Neuron (in vitro differentiated cells): Measurements from ENCODE around the gene NBEA.
"Not testable (repeated sequence)": the region's sequence is repeated elsewhere in the genome, so short reads cannot be mapped to it uniquely, and the experiment has no call there.

Experiments
- H2AFZ ChIP-seq: one replicate; pipeline ENCODE4 v1.6.1; 2013; ENCODE audit warnings: low read depth, mild to moderate bottlenecking, inconsistent platforms, low read length, moderate library complexity
- H3K27me3 ChIP-seq: one replicate; pipeline ENCODE4 v1.6.1; 2013; ENCODE audit warnings: low read length; ENCODE audit not compliant: insufficient read depth
- H3K36me3 ChIP-seq: one replicate; pipeline ENCODE4 v1.6.1; 2013; ENCODE audit warnings: low read length; ENCODE audit not compliant: insufficient read depth
- H3K4me1 ChIP-seq: one replicate; pipeline ENCODE4 v1.6.1; 2013; ENCODE audit warnings: low read length; ENCODE audit not compliant: insufficient read depth
- H3K4me3 ChIP-seq: 2 replicates; pipeline ENCODE4 v1.5.1; 2013; ENCODE audit warnings: mild to moderate bottlenecking, low read length, moderate library complexity
- H3K9me3 ChIP-seq: one replicate; pipeline ENCODE4 v1.6.1; 2013; ENCODE audit warnings: low read length

The NBEA gene, protein sequence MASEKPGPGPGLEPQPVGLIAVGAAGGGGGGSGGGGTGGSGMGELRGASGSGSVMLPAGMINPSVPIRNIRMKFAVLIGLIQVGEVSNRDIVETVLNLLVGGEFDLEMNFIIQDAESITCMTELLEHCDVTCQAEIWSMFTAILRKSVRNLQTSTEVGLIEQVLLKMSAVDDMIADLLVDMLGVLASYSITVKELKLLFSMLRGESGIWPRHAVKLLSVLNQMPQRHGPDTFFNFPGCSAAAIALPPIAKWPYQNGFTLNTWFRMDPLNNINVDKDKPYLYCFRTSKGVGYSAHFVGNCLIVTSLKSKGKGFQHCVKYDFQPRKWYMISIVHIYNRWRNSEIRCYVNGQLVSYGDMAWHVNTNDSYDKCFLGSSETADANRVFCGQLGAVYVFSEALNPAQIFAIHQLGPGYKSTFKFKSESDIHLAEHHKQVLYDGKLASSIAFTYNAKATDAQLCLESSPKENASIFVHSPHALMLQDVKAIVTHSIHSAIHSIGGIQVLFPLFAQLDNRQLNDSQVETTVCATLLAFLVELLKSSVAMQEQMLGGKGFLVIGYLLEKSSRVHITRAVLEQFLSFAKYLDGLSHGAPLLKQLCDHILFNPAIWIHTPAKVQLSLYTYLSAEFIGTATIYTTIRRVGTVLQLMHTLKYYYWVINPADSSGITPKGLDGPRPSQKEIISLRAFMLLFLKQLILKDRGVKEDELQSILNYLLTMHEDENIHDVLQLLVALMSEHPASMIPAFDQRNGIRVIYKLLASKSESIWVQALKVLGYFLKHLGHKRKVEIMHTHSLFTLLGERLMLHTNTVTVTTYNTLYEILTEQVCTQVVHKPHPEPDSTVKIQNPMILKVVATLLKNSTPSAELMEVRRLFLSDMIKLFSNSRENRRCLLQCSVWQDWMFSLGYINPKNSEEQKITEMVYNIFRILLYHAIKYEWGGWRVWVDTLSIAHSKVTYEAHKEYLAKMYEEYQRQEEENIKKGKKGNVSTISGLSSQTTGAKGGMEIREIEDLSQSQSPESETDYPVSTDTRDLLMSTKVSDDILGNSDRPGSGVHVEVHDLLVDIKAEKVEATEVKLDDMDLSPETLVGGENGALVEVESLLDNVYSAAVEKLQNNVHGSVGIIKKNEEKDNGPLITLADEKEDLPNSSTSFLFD (N-terminal part only)

DNA sequence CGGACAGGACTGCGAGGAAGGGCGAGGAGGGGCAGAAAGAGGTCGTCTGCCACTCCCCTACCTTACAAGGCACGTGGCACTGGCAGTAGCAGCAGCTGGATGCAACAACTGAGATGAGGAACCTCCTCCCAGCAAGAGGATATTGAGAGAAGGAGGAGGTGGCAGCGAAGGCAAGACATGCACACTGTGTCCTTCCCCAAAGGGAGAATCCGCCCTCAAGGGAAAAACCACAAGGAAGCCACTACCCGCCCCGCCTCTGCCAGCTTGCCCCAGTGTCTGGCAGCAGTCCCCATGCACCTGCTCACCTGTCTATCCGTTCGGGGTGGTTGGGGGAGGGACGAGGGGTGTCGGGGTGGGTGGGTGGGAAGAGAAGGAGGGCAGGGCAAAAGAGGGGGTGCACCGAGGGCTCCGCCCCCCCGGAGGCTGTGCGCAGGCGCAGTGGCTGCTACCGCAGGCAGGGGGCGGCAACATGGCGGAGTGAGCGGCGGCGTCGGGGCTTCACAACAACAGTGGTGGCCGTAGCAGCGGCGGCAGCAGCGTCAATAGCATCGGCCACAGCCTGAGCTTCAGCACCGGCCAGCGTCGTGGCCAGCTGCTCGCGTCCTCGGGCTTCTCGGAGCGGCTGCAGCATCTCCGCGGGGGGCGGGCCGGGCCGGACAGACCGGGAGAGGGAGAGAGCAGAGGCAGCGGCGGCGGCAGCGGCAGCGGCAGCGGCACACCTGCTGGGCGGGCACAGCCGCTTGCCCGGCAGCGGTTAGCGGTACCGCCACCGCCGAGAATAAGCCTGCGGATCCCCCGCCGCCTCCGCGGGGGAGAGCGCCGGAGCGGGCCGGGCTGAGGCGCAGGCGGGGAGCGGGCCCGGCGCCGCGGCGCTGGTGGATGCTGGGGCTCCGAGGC, at the start of gene NBEA:
Gene NBEA (plus strand): TSS at position 436 of the 897 bp plus-strand sequence. CDS start 551 bp downstream, outside the sequence.
- H3K9me3 ChIP-seq: no peaks in the 10 kb centered on the region
- no peaks in the 10 kb centered on the region for H3K36me3 ChIP-seq
- H3K4me3 ChIP-seq: peak within 1 kb of the TSS; percentile 71
- H3K27me3 ChIP-seq: peaks cover 5% of the 10 kb centered on the region
- H3K4me1 ChIP-seq: peaks cover 26% of the 10 kb centered on the region
- H2AFZ ChIP-seq: peak within 1 kb of the TSS; percentile 96

DNA sequence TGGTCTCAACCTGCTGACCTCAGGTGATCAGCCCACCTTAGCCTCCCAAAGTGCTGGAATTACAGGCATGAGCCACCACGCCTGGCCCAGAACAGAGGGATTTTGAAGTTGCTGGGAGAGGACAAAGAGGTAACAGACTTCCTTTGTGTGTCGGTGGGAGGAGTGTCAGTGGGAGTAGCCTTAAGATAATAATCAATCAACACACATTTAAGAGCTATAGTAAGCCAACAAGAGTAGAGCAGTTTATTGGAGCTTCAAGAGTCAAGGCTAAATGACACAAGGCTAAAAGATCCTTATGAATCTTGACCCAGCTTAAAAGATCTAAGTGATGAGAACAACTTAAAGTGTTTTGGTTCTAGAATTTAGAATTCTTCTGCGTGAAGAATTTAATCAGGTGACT, 47.3 kb upstream of the NBEA start:
- Histone ChIP-seq H3K4me3 (no peak overlapping the region), H3K27me3 (no peaks in the 10 kb centered on the region), H2AFZ (no peak overlapping the region), H3K36me3 (no peaks in the 10 kb centered on the region), H3K4me1 (no peaks in the 10 kb centered on the region), H3K9me3 (no peaks in the 10 kb centered on the region)

DNA sequence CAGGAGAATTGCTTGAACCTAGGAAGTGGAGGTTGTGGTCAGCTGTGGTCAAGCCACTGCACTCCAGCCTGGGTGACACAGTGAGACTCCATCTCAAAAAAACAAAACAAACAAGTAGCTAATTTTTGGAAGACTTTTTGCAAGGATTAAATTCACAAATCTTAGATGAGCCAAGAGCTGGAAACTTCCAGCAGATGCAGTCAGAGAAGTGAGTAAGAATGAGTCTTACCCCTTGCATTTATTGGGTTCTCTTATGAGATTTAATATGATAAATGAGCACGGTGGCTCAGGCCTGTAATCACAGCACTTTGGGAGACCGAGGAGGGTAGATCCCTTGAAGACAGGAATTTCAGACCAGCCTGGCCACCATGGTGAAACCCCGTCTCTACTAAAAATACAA, 44.9 kb upstream of the NBEA start:
- Histone ChIP-seq H3K4me1 (no peaks in the 10 kb centered on the region), H3K27me3 (peaks cover 3% of the 10 kb centered on the region), H2AFZ (no peak overlapping the region), H3K9me3 (no peaks in the 10 kb centered on the region), H3K36me3 (no peaks in the 10 kb centered on the region), H3K4me3 (no peak overlapping the region)

DNA sequence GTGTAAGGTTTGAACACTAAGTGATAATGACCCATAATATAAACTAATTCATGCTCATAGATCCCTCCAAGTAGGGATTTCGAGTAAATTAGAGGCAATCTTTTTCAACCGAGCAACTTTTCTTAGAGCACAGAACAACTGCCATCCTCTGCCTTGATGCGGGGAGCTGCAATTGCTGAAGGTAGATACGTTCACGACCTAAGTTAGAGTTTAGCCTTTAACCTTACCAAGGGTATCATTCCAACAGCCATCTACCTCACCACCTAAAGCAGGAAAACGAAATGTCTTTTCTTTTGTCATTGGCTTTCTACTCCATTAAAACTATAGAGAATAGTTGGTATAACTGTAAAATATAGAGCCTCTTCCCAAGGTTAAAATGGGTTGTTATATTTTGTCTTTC, 42.2 kb upstream of the NBEA start:
- H3K36me3 ChIP-seq: no peaks in the 10 kb centered on the region
- H3K4me3 ChIP-seq: no peak overlapping the region
- no peaks in the 10 kb centered on the region for H3K4me1 ChIP-seq
- H2AFZ ChIP-seq: no peak overlapping the region
- no peaks in the 10 kb centered on the region for H3K9me3 ChIP-seq
- peaks cover 3% of the 10 kb centered on the region for H3K27me3 ChIP-seq

DNA sequence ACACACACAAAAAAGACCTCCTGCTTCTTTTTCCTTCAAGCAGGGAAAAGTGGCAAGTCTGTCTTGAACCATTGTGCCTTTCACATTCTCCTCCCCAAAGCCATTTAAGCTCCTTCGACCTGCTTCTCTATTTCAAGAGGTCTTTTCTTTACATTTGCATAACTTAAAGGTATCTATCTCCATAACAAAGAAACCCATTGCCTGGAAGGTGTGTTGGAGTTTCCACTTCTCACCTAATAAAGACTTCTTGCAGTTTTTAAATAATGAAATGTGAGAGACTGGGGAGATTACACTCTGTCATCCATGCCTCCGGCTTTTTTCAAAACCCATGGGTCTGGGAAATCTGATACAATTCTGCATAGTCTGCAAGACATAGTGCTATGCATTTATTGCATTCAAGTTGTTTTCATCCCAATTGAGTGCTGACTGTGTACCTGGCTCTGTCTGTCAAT, 41.8 kb upstream of the NBEA start:
- H3K4me1 ChIP-seq: no peaks in the 10 kb centered on the region
- no peaks in the 10 kb centered on the region for H3K9me3 ChIP-seq
- H3K36me3 ChIP-seq: no peaks in the 10 kb centered on the region
- peaks cover 3% of the 10 kb centered on the region for H3K27me3 ChIP-seq
- H2AFZ ChIP-seq: no peak overlapping the region
- H3K4me3 ChIP-seq: no peak overlapping the region

DNA sequence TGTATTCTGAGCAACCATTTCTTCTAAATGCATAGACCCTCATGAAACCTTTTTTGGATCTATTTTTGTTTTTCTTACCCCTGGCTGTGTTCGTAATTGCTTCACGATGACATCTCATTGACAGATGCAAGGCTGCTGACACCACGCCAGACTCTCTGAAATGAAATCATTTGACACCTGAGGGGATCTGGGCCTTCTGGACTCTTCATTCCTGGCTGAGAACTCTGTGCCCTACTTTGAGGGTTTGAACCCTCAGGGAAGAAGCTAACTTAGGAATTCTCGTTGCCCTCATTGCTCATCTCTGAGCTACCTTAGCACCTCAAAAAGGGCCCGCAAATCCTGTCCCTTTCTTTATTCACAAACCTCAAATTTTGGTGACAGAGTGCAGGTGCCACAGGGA, 40.5 kb upstream of the NBEA start:
- Histone ChIP-seq H2AFZ (no peak overlapping the region), H3K9me3 (no peaks in the 10 kb centered on the region), H3K27me3 (peaks cover 3% of the 10 kb centered on the region), H3K36me3 (no peaks in the 10 kb centered on the region), H3K4me3 (no peak overlapping the region), H3K4me1 (no peaks in the 10 kb centered on the region)

DNA sequence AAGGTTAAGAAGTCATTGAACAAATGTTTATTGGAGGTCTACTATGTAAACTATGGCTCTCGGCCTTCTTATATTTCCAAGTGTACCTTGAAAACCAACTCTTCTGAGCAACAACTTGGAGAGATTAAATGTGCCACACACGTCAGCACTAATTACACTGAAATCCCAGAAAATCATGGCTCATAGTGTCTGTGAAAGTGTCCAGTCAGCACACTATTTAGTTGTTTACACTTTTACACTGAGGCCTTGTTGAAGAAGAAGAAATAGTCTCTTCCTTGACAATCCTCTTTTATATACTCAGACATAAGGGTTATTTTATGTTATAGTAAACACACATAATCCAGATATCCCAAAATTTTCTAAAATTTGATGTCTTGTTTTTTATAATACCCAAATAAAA, 30.9 kb upstream of the NBEA start:
- Histone ChIP-seq H3K36me3 (no peaks in the 10 kb centered on the region), H2AFZ (no peak overlapping the region), H3K9me3 (no peaks in the 10 kb centered on the region), H3K27me3 (peaks cover 2% of the 10 kb centered on the region), H3K4me3 (no peak overlapping the region), H3K4me1 (no peaks in the 10 kb centered on the region)

DNA sequence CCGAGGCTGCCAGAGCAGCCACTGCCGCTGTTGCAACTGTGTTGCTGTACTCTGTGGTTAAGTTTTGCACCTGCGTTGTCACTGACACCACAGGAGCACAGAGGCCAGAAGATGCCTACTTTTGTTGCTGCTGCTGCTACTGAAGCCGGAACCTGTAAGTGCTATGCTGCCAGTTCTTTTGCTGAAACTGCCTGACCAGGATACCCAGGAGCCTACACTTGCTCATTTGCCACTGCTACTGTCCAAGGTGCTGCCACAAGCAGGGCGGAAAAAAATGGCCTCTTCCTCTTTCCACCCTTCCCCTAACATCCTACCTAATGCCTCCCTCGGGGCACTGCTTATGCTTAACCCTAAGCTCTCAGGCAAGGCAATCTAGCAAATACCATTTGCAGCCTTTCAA, 29.0 kb upstream of the NBEA start:
- no peaks in the 10 kb centered on the region for H3K36me3 ChIP-seq
- no peak overlapping the region for H3K4me3 ChIP-seq
- H2AFZ ChIP-seq: no peak overlapping the region
- H3K9me3 ChIP-seq: no peaks in the 10 kb centered on the region
- H3K4me1 ChIP-seq: no peaks in the 10 kb centered on the region
- H3K27me3 ChIP-seq: peaks cover 2% of the 10 kb centered on the region

DNA sequence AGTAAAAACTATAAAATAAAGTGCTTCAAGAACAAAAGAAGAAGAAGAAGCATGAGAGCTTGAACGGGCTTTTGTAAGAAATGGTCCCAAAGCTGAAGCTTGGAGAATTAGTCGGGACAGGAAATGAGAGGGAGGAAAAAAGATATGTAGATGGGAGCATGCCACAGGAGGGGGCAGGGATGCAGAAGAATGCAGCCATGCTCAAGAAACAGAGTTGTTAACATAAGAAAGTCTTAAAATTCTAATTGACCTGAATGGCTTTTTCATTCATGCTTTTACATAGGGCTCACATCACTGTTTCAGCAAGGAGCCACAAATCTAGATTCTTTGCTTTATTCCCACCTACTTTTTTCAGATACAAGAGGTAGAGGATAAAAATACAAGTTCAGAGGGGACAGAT, 27.7 kb upstream of the NBEA start:
- no peaks in the 10 kb centered on the region for H3K36me3 ChIP-seq
- peaks cover 2% of the 10 kb centered on the region for H3K27me3 ChIP-seq
- H3K4me1 ChIP-seq: no peaks in the 10 kb centered on the region
- H3K9me3 ChIP-seq: no peaks in the 10 kb centered on the region
- no peak overlapping the region for H2AFZ ChIP-seq
- H3K4me3 ChIP-seq: no peak overlapping the region

DNA sequence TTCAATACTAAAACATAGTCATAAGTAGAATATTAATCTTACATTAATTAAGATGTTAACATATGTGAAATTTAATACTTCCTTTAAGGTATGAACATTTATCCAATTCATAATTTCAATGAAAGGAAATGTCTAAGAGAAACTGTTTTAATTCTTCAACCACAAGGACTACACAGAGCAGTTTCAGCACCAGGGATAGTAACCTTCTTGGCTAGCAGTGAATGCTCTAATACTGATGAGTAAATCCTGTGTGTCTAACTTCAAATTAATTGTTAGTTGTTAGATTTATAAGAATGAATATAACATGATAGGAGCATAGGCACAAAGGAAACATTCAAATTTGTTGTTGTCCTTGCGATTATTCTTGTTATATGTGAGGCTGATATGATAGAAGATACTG, 15.6 kb upstream of the NBEA start:
- Histone ChIP-seq H3K27me3 (no peaks in the 10 kb centered on the region), H2AFZ (no peak overlapping the region), H3K4me3 (no peak overlapping the region), H3K9me3 (no peaks in the 10 kb centered on the region), H3K36me3 (no peaks in the 10 kb centered on the region), H3K4me1 (no peaks in the 10 kb centered on the region)

DNA sequence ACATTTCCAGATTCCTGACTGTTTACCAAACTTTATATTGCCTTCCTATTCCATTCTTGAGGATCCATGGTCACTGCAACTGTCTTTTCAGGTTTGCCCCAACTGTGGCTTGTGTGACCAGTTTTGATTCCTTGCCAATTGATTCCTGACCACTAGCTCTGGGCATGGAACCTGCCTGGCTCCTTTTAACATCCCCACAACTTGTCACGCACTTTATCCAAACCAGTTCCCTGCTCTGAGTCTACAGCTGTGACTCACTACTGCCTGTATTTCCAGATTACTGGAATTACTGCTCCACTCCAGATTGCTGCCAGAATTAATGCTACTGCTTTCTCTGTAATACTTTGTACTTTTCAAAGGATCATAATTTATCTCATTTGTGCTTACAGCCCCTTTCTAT, 13.4 kb upstream of the NBEA start:
- H2AFZ ChIP-seq, H3K27me3 ChIP-seq, H3K4me1 ChIP-seq, H3K4me3 ChIP-seq, H3K36me3 ChIP-seq, H3K9me3 ChIP-seq: not testable (repeated sequence)

DNA sequence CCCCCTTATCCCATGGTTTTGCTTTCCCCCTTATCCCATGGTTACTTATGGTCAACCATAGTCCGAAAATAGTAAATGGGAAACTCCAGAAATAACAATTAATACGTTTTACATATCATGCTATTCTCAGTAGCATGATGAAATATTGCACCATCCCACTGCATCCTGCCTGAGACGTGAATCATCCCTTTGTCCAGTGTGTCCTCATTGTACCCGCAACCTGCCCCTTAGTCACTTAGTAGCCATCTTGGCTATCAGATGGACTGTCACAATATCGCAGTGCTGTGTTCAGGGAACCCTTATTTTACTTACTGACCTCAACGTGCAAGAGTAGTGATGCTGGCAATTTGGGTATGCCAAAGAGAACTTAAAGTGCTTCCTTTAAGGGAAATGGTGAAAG, 10.5 kb upstream of the NBEA start:
- Histone ChIP-seq H3K36me3 (no peaks in the 10 kb centered on the region), H3K4me3 (no peak overlapping the region), H3K27me3 (no peaks in the 10 kb centered on the region), H3K9me3 (no peaks in the 10 kb centered on the region), H2AFZ (no peak overlapping the region), H3K4me1 (no peaks in the 10 kb centered on the region)
